Heart left ventricle (tissue), 16 donors: ENCODE measurements around the gene AKAP6. TPM values are rescaled to one million over a fixed set of nuclear protein-coding genes. Genes with fewer than 3 reads are reported as not detected.

Experiments
- ATAC-seq, 4 donors: fragments of 200-7000 bp; cut with Tn5 transposase; one replicate each; pipeline ENCODE4 v1.9.1; 2020 to 2022; ENCODE audit warnings: moderate library complexity in 4 of 4, mild to moderate bottlenecking in 3 of 4, moderate number of reproducible peaks in 1 of 4
- DNase-seq, 5 donors: peaks; one replicate each; pipeline ENCODE4 v3.0.0-alpha.2; 2020
- H3K27ac ChIP-seq, 12 donors: fragments of 200-600 bp; sonication (generic) in 4 of 12; one replicate each; pipeline versions ENCODE4 v1.5.0 to v1.8.0; 2016 to 2022; ENCODE audit warnings: mild to moderate bottlenecking in 2 of 12
- H3K27me3 ChIP-seq, 9 donors: fragments of 200-600 bp; sonication (generic) in 2 of 9; one replicate each; pipeline versions ENCODE4 v1.5.1 to v1.8.0; 2016 to 2022; ENCODE audit warnings: mild to moderate bottlenecking in 3 of 9
- H3K36me3 ChIP-seq, 9 donors: fragments of 200-600 bp; sonication (generic) in 2 of 9; one replicate each; pipeline versions ENCODE4 v1.5.0 to v1.8.0; 2018 to 2022; ENCODE audit warnings: mild to moderate bottlenecking in 2 of 9
- H3K4me1 ChIP-seq, 12 donors: fragments of 200-600 bp; sonication (generic) in 4 of 12; one replicate each; pipeline versions ENCODE4 v1.5.0 to v1.8.0; 2016 to 2022; ENCODE audit warnings: mild to moderate bottlenecking in 3 of 12
- H3K4me3 ChIP-seq, 12 donors: fragments of 200-600 bp; sonication (generic) in 4 of 12; one replicate each; pipeline versions ENCODE4 v1.5.0 to v1.8.0; 2017 to 2022; ENCODE audit warnings: mild to moderate bottlenecking in 9 of 12, moderate library complexity in 4 of 12
- H3K9me3 ChIP-seq, 12 donors: fragments of 200-600 bp; sonication (generic) in 4 of 12; one replicate each; pipeline versions ENCODE4 v1.5.0 to v1.8.0; 2016 to 2022; ENCODE audit warnings: mild to moderate bottlenecking in 1 of 12
- CTCF ChIP-seq, 12 donors: fragments of 200-600 bp; sonication (generic) in 4 of 12; IDR thresholded peaks; one replicate each; pipeline versions ENCODE4 v1.5.0 to v1.8.0; 2018 to 2022; ENCODE audit warnings: antibody characterized with exemption in 12 of 12, mild to moderate bottlenecking in 5 of 12
- POLR2A ChIP-seq, 2 donors: fragments of 450-650 bp; IDR thresholded peaks; one replicate each; pipeline ENCODE4 v1.6.1; 2017; ENCODE audit warnings: antibody characterized with exemption in 2 of 2, mild to moderate bottlenecking in 2 of 2, moderate library complexity in 2 of 2
- WGBS, 4 donors: extraction: QIAGEN DNeasy Blood & Tissue Kit in 2 of 4; methylation state at CpG; one replicate each; pipeline versions ENCODE4 v1.1.5 to v1.1.7; 2013 to 2018; 5-methylcytosine and 5-hydroxymethylcytosine counted together
- intact Hi-C, 10 donors: fragments of 100-400 bp; cut with DNase I; formaldehyde crosslinking; loops; one replicate each; pipeline versions ENCODE4 v1.11.1 to v1.14.2; 2022
- polyA plus RNA-seq, 2 donors: library from polyadenylated mRNA; stranded (reverse); fragments of 200-250 nt; gene quantifications; one replicate each; pipeline ENCODE4 v1.2.3, GENCODE V29; 2013
- total RNA-seq, 9 donors: library from RNA; depleted of rRNA in 2 of 9; stranded (reverse); fragments of >200 nt in 2 of 9; fragmentation: NEBNext Ultra II Directional in 3 of 9; extraction: Animal tissue kit (Norgen Biotek cat#: 25700) in 3 of 9; gene quantifications; one replicate each; pipeline versions ENCODE4 v1.1.0 to v1.2.4, GENCODE V29; 2016 to 2023
- donor health status: ischemic (EF 13 %, LVEDD 7.1; RV severe dilation, severe dysfunction).
- donor health status: healthy with polysubstance abuse.
- donor health status: DM: no; HTN: yes; CAD: no.
- donor health status: DM: no; HTN: no; CAD: no.
- donor health status: ischemic (EF 25% LVEDD 6.9; RV normal size, moderate dysfunction).
- donor health status: ischemic (EF 25% LVEDD 5.7; RV mildly dilated, moderate dysfunction).
- donor health status: healthy.
- donor health status: DM: yes; HTN: yes; CAD: no.
- donor health status: ischemic (EF 35%, LVEDD 5.7; RV mildly dilated, moderate dysfunction).
- donor health status: nonischemic (EF 11% LVEDD 7.7; RV severe dilation, severe dysfunction).
- donor health status: DM: yes; HTN: yes; CAD: no.
- donor health status: PGD.
- donor health status: ischemic (EF 29% LVEDD 5.4; RV normal size, mild dysfunction).
- donor health status: nonischemic (EF 23%, LVEDD 6.1; RV moderate dilation, normal function).

The AKAP6 gene
- total and polyA plus RNA-seq, 11 donors, result 20.4 to 303 (median 206) TPM

DNA sequence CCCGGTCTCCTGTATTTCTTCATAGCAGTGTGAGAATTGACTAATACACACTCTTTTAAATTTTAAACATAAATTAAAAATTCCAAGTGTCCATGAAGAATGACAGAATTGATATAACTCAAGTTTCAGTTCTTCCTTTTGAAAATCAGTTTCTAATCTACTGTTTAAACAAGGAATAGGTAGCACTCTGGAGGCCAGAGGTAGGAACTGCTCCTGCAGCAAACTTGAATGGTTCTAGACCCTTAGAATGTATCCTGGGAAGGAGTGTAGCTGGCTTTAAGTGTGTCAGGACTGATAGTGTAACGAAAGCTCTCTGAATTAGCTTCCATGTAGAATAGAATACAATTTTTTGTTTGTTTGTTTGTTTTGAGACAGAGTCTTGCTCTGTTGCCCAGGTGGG is 76.8 kb downstream of the AKAP6 start:
- TF ChIP-seq CTCF (IDR thresholded peaks at IDR 0.05), result no peak
- Histone ChIP-seq H3K27ac (peak overlapping the region in 7 of 12 donors; percentile 19 to 74 (median 64)), H3K36me3 (no peaks in the 10 kb centered on the region), H3K27me3 (no peaks in the 10 kb centered on the region), H3K4me3 (no peak overlapping the region), H3K9me3 (no peaks in the 10 kb centered on the region), H3K4me1 (peaks cover 0 to 28% (median 2%) of the 10 kb centered on the region in 12 donors)
- WGBS, 4 donors, result 80 to 85% (median 80%) methylated on average over 2 of the region's 2 CpGs
- DNase-seq (no peak), ATAC-seq (no peak)
- intact Hi-C loops, result no loop called here

DNA sequence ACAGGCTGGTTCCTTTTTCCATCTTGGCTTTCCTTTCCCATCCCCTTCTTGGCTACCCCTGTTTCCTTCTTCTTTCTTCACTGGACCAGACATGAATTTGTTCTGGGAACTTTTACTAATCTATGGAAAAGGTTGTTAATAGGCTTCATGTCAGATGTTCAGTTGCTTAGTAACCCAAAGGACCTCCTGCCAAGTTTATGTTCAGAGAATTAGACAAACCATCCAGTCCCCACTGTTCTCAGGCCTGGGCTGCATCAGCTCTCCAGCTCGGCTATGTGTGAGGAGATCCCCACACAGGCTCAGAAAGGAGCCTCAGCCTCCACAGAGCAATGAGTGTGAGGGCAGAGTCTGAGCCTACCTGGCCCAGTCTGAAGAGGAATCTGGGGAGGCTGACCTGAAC is 78.0 kb downstream of the AKAP6 start:
- intact Hi-C loops, result no loop called here
- WGBS, 4 donors, result 22 to 50% (median 34%) methylated on average over 1 of the region's 1 CpG
- TF ChIP-seq POLR2A (IDR thresholded peaks at IDR 0.05), result no peak
- Histone ChIP-seq H3K27me3 (no peaks in the 10 kb centered on the region), H3K4me3 (no peak overlapping the region), H3K4me1 (peaks cover 0 to 29% (median 2%) of the 10 kb centered on the region in 12 donors), H3K27ac (peak overlapping the region in 10 of 12 donors; percentile 15 to 74 (median 44)), H3K9me3 (no peaks in the 10 kb centered on the region), H3K36me3 (no peaks in the 10 kb centered on the region)
- DNase-seq, result peak in 3 of 5 donors; percentile 25 to 35 (median 35)
- ATAC-seq, result peak; percentile 48 to 71 (median 58)

DNA sequence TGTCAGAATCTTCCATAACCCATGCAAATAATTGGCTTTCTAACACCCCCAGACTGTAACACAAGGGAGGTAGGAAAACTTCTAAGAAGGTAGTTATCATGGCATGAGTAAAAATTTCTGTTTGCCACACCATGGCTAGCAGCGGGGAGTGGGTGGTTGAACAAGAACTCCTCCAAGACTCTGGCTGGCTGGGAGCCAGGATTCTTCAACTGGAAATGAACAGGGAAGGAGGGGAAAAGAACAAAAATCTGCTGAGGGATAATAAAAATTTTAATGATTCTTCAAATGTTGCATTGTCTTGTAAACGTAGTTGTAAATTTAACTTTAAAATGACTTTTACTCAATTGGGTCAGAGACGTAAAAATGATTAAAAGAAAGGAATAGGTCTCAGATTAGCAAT is 78.9 kb downstream of the AKAP6 start:
- Histone ChIP-seq H3K36me3 (no peaks in the 10 kb centered on the region), H3K4me3 (no peak overlapping the region), H3K27me3 (no peaks in the 10 kb centered on the region), H3K9me3 (no peaks in the 10 kb centered on the region), H3K4me1 (peaks cover 0 to 36% (median 4%) of the 10 kb centered on the region in 12 donors), H3K27ac (peak overlapping the region in 5 of 12 donors; percentile 10 to 74 (median 58))
- intact Hi-C loops, result no loop called here
- no peak for ATAC-seq
- no peak for TF ChIP-seq POLR2A (IDR thresholded peaks at IDR 0.05)
- no peak for TF ChIP-seq CTCF (IDR thresholded peaks at IDR 0.05)
- WGBS, 4 donors, result 62 to 73% (median 65%) methylated on average over 3 of the region's 3 CpGs
- DNase-seq, result peak in 3 of 5 donors; percentile 28 to 41 (median 30)

DNA sequence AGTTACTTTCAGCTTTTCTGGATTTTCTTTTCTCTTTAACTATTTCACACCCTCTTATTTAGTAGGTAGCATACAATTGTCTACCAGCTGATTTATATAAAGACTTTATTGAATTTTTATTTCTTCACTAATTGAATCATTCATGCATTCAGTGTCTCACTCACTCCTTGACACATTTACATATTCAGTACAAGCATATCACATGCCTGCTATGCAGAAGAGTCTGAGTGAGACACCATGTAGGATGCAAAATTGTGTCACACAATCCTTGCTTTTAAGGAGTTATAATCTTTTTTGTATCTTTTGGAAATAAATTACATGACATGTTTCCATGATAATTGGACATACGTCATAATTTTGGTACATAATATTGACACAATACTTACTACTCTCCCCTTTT is 83.0 kb downstream of the AKAP6 start:
- intact Hi-C loops, result no loop called here
- no peak for ATAC-seq
- whole genome bisulfite sequencing, 4 donors, result 77 to 98% (median 92%) methylated on average over 1 of the region's 1 CpG

More for the DNA sequence above, 83.0 kb downstream of the AKAP6 start:
- Histone ChIP-seq H3K27ac (no peak overlapping the region), H3K4me3 (no peak overlapping the region), H3K9me3 (no peaks in the 10 kb centered on the region), H3K27me3 (no peaks in the 10 kb centered on the region), H3K36me3 (no peaks in the 10 kb centered on the region), H3K4me1 (peaks cover 0 to 44% (median 10%) of the 10 kb centered on the region in 12 donors)
- TF ChIP-seq CTCF (IDR thresholded peaks at IDR 0.05) (no peak), POLR2A (IDR thresholded peaks at IDR 0.05) (no peak)
- no peak for DNase-seq
